ENCODE results near the gene MT1A.
"Not testable (repeated sequence)": the region's sequence is repeated elsewhere in the genome, so short reads cannot be mapped to it uniquely, and the experiment has no call there.

Gene MT1A

GRCh38 chr16:56617212-56618085, 21.0 kb upstream of the MT1A start:
- DNase-seq, result peak in 1 of 2 experiments; percentile 29
- no peak for TF ChIP-seq POLR2A (IDR thresholded peaks at IDR 0.05; ENCODE audit: low read length)
- TF ChIP-seq GATA1 (IDR thresholded peaks at IDR 0.05; ENCODE audit: low read depth, low read length), result no peak

- DNase-seq, result no peak
- TF ChIP-seq POLR2A (IDR thresholded peaks at IDR 0.05; ENCODE audit: low read length) (no peak), GATA1 (IDR thresholded peaks at IDR 0.05; ENCODE audit: low read depth, low read length) (no peak)
Observed at GRCh38 chr16:56618138-56618537, 20.3 kb upstream of the MT1A start.

- DNase-seq, result no peak
- TF ChIP-seq GATA1 (IDR thresholded peaks at IDR 0.05; ENCODE audit: low read depth, low read length), result no peak
- TF ChIP-seq POLR2A (IDR thresholded peaks at IDR 0.05; ENCODE audit: low read length), result no peak
Observed at GRCh38 chr16:56620339-56620897, 18.0 kb upstream of the MT1A start.

- not testable (repeated sequence) for DNase-seq
Observed at GRCh38 chr16:56621665-56622445, 16.6 kb upstream of the MT1A start.

GRCh38 chr16:56623184-56623583, 15.3 kb upstream of the MT1A start:
- DNase-seq, result not testable (repeated sequence)

GRCh38 chr16:56623637-56624036, 14.8 kb upstream of the MT1A start:
- TF ChIP-seq POLR2A (IDR thresholded peaks at IDR 0.05; ENCODE audit: low read length), result no peak
- TF ChIP-seq GATA1 (IDR thresholded peaks at IDR 0.05; ENCODE audit: low read depth, low read length), result no peak
- DNase-seq, result no peak

- peak in 1 of 2 experiments; percentile 30 for DNase-seq
- TF ChIP-seq GATA1 (IDR thresholded peaks at IDR 0.05; ENCODE audit: low read depth, low read length) (no peak), POLR2A (IDR thresholded peaks at IDR 0.05; ENCODE audit: low read length) (no peak)
Observed at GRCh38 chr16:56625140-56625942, 13.1 kb upstream of the MT1A start, which contains the start of gene MT1E. Gene MT1E (plus strand): TSS chr16:56625781. CDS start chr16:56625852, 71 bp downstream.

- TF ChIP-seq GATA1 (IDR thresholded peaks at IDR 0.05; ENCODE audit: low read depth, low read length), result no peak
- no peak for TF ChIP-seq POLR2A (IDR thresholded peaks at IDR 0.05; ENCODE audit: low read length)
- no peak for DNase-seq
Observed at GRCh38 chr16:56625943-56626654, 12.4 kb upstream of the MT1A start.

- no peak for DNase-seq
- TF ChIP-seq POLR2A (IDR thresholded peaks at IDR 0.05; ENCODE audit: low read length) (no peak), GATA1 (IDR thresholded peaks at IDR 0.05; ENCODE audit: low read depth, low read length) (no peak)
Observed at GRCh38 chr16:56626685-56627084, 11.8 kb upstream of the MT1A start.

- no peak for DNase-seq
- TF ChIP-seq POLR2A (IDR thresholded peaks at IDR 0.05; ENCODE audit: low read length) (no peak), GATA1 (IDR thresholded peaks at IDR 0.05; ENCODE audit: low read depth, low read length) (no peak)
Observed at GRCh38 chr16:56628486-56629350, 9.7 kb upstream of the MT1A start.

- TF ChIP-seq GATA1 (IDR thresholded peaks at IDR 0.05; ENCODE audit: low read depth, low read length) (no peak), POLR2A (IDR thresholded peaks at IDR 0.05; ENCODE audit: low read length) (no peak)
Observed at GRCh38 chr16:56629531-56629930, 8.9 kb upstream of the MT1A start.

GRCh38 chr16:56630134-56630533, 8.3 kb upstream of the MT1A start:
- DNase-seq, result no peak
- TF ChIP-seq POLR2A (IDR thresholded peaks at IDR 0.05; ENCODE audit: low read length) (no peak), GATA1 (IDR thresholded peaks at IDR 0.05; ENCODE audit: low read depth, low read length) (no peak)

More at GRCh38 chr16:56629531-56629930, 8.9 kb upstream of the MT1A start:
- DNase-seq, result no peak

Data from erythroblast (primary cell).